AG04450 (cell line): ENCODE measurements around the gene FHIP2A. TPM values are rescaled to one million over a fixed set of nuclear protein-coding genes. Genes with fewer than 3 reads are reported as not detected.

Experiments used
- CTCF ChIA-PET: fragments of 300-600, 350-600 bp; formaldehyde crosslinking; extraction: SDS; loops from one replicate; lab custom pipeline; 2022; ENCODE audit warnings: antibody characterized with exemption, inconsistent platforms; lab: Charles Lee
- POLR2A ChIA-PET: fragments of 350-600 bp; formaldehyde crosslinking; extraction: SDS; loops from one replicate; lab custom pipeline; 2021; ENCODE audit warnings: antibody characterized with exemption, inconsistent platforms; lab: Yijun Ruan, JAX
- DNase-seq: peaks from one replicate; pipeline ENCODE4 v3.0.0-alpha.2; 2011; ENCODE audit warnings: low read depth, low spot score
- H3K27ac ChIP-seq: one replicate; pipeline ENCODE4 v1.5.1; 2012; ENCODE audit warnings: low read depth, low read length, control low read depth
- H3K27me3 ChIP-seq: one replicate; pipeline ENCODE4 v1.6.0; 2012; ENCODE audit warnings: low read length; ENCODE audit not compliant: control insufficient read depth, insufficient read depth
- H3K4me3 ChIP-seq: 2 replicates; pipeline ENCODE4 v1.5.1; 2011; ENCODE audit warnings: mild to moderate bottlenecking, low read depth, low read length, control low read depth
- H3K9me3 ChIP-seq: 2 replicates; pipeline ENCODE4 v1.5.1; 2012; ENCODE audit warnings: low read length; ENCODE audit not compliant: control insufficient read depth, insufficient read depth
- polyA plus RNA-seq: library from polyadenylated mRNA; depleted of rRNA; stranded (reverse); fragments of >200 nt; gene quantifications from 2 replicates; pipeline ENCODE4 v1.2.3, GENCODE V29; 2011
- TF ChIP-seq, protein P1 (sequence below): IDR thresholded peaks from 2 replicates; pipeline ENCODE4 v1.5.1; 2011; ENCODE audit warnings: low read depth, low read length, control low read depth, inconsistent platforms

FHIP2A gene
- polyA plus RNA-seq, 1 experiment: 27.3 TPM

GRCh38 chr10:114816308-114816707 lies 5.3 kb upstream of the FHIP2A start:
- Histone ChIP-seq H3K27me3 (no peaks in the 10 kb centered on the region), H3K27ac (no peak overlapping the region), H3K4me3 (no peak overlapping the region), H3K9me3 (no peaks in the 10 kb centered on the region)
- TF ChIP-seq, protein P1, sequence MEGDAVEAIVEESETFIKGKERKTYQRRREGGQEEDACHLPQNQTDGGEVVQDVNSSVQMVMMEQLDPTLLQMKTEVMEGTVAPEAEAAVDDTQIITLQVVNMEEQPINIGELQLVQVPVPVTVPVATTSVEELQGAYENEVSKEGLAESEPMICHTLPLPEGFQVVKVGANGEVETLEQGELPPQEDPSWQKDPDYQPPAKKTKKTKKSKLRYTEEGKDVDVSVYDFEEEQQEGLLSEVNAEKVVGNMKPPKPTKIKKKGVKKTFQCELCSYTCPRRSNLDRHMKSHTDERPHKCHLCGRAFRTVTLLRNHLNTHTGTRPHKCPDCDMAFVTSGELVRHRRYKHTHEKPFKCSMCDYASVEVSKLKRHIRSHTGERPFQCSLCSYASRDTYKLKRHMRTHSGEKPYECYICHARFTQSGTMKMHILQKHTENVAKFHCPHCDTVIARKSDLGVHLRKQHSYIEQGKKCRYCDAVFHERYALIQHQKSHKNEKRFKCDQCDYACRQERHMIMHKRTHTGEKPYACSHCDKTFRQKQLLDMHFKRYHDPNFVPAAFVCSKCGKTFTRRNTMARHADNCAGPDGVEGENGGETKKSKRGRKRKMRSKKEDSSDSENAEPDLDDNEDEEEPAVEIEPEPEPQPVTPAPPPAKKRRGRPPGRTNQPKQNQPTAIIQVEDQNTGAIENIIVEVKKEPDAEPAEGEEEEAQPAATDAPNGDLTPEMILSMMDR: no peak
- ChIA-PET POLR2A (no interaction called here), CTCF (interaction anchor here (2.0 kb wide), 1 partner anchor 345 kb away, joined by 9 read pairs; no protein-coding TSS in a partner anchor)
- no peak for DNase-seq

DNA sequence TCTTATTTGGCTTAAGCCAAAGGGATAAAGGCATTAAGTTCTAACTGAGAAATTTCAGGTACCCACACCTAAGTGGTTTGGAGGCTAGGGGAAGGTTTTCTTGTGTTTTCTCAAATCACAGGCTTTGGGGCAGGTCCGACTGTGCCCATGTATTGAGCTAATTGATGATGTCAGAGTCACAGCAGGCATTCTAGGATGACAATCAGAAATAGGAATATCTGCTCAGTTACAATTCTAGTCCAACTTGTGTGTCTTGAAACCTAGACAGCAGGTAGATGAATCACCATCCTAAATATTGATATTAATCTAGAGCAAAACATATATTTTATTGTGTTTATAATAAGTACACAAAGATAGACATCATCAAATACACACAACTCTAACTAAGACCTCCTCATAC lies 2.3 kb upstream of the FHIP2A start:
- H3K9me3 ChIP-seq: no peaks in the 10 kb centered on the region
- H3K4me3 ChIP-seq: no peak overlapping the region
- ChIA-PET POLR2A (no interaction called here), CTCF (no interaction called here)
- no peaks in the 10 kb centered on the region for H3K27me3 ChIP-seq
- H3K27ac ChIP-seq: no peak overlapping the region
- no peak for DNase-seq
- TF ChIP-seq, protein P1: no peak

DNA sequence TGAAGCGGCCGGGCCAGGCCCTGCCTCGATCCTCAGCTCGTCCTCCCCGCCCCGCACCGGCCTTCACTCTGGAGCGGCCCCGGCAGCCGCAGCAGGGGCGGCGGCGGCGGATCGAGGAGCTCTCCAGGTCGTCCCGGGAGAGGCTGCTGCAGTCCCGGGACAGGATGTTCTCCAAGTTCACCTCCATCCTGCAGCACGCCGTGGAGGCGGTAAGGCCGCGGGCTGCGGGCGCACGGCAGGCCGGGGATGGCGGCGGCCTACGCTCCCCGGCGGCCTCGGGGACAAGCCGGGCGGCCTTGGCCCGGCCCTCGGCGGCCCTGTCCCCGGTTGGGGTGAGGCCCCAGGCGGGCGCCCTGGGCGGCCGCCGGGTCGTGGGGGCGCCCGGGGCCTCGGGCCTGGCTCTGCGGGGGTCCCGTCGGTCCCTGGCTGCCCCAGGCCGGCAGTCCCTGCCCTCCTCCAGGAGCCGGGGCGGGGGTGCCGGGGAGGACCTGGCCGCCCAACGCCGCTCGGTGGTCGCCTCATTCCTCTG lies 399 bp downstream of the FHIP2A start:
- TF ChIP-seq, protein P1: no peak
- peak overlapping the region; percentile 99 for H3K27ac ChIP-seq
- POLR2A ChIA-PET: interaction anchor here (0.9 to 2.2 kb wide), 6 partner anchors 11 to 515 kb away, joined by 3 to 12 read pairs (median 4); no protein-coding TSS in a partner anchor
- no peak for DNase-seq
- CTCF ChIA-PET: interaction anchor here (0.7 to 3.5 kb wide), 34 partner anchors 9 to 518 kb away, joined by 3 to 53 read pairs (median 4); no protein-coding TSS in a partner anchor
- no peaks in the 10 kb centered on the region for H3K9me3 ChIP-seq
- peak overlapping the region; percentile 79 for H3K4me3 ChIP-seq
- no peaks in the 10 kb centered on the region for H3K27me3 ChIP-seq

DNA sequence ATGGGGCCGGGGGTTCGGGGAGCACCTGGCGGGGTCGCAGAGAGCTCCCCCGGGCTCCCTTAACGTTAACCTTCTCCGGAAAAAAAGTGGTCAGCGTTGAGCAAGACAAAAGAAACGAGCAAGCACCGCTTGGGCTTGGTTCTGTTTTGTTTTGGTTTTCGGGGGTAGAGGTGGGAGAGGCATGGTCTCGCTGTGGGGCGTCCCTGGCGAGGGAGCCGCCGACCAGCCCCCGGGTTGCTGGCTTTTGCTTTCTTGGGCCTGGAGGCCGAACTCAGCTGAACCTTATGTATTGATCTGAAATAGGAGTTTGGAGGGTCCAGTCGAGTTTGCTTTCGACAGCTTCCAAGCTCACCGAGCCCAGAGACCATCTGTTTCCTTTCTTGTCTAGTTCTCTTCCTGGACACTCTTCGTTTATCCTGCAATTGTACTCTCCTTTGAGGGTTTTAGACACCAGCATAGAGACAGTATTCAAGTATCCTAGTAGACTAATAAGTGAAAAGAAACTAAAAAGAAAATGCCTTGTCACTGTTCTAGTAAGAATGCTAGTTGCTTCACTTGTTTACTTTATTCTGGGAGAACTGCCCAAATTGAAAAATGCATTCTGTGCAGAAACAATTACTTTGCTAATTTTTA lies 980 bp downstream of the FHIP2A start:
- TF ChIP-seq, protein P1: no peak
- CTCF ChIA-PET: interaction anchor here (0.8 to 3.5 kb wide), 28 partner anchors 10 to 518 kb away, joined by 3 to 53 read pairs (median 6); no protein-coding TSS in a partner anchor
- POLR2A ChIA-PET: interaction anchor here (1.0 to 2.2 kb wide), 3 partner anchors 33 to 108 kb away, joined by 3 to 12 read pairs (median 6); no protein-coding TSS in a partner anchor
- Histone ChIP-seq H3K4me3 (peak overlapping the region; percentile 79), H3K27ac (peak overlapping the region; percentile 99), H3K9me3 (no peaks in the 10 kb centered on the region), H3K27me3 (no peaks in the 10 kb centered on the region)
- no peak for DNase-seq

- H3K27ac ChIP-seq: no peak overlapping the region
- no peaks in the 10 kb centered on the region for H3K9me3 ChIP-seq
- ChIA-PET POLR2A (interaction anchor here (2.2 kb wide), 1 partner anchor 33 kb away, joined by 12 read pairs; no protein-coding TSS in a partner anchor), CTCF (interaction anchor here (0.9 to 3.5 kb wide), 6 partner anchors 10 to 303 kb away, joined by 9 to 53 read pairs (median 14); no protein-coding TSS in a partner anchor)
- DNase-seq: no peak
- TF ChIP-seq, protein P1: no peak
- H3K4me3 ChIP-seq: peak overlapping the region; percentile 79
- H3K27me3 ChIP-seq: no peaks in the 10 kb centered on the region
These were observed 1.5 kb downstream of the FHIP2A start for GRCh38 chr10:114823077-114823463.
